GM12874 (cell line): Measurements from ENCODE around the gene CENPP.

Experiments
- TF ChIP-seq, protein P1 (sequence below): IDR thresholded peaks from 2 replicates; pipeline ENCODE4 v1.5.1; 2011; ENCODE audit warnings: low read depth, mild to moderate bottlenecking, control low read depth, low read length, moderate library complexity; ENCODE audit not compliant: insufficient read depth

Gene CENPP

GRCh38 chr9:92341578-92341977 lies 15.8 kb downstream of the CENPP start:
- TF ChIP-seq, protein P1, sequence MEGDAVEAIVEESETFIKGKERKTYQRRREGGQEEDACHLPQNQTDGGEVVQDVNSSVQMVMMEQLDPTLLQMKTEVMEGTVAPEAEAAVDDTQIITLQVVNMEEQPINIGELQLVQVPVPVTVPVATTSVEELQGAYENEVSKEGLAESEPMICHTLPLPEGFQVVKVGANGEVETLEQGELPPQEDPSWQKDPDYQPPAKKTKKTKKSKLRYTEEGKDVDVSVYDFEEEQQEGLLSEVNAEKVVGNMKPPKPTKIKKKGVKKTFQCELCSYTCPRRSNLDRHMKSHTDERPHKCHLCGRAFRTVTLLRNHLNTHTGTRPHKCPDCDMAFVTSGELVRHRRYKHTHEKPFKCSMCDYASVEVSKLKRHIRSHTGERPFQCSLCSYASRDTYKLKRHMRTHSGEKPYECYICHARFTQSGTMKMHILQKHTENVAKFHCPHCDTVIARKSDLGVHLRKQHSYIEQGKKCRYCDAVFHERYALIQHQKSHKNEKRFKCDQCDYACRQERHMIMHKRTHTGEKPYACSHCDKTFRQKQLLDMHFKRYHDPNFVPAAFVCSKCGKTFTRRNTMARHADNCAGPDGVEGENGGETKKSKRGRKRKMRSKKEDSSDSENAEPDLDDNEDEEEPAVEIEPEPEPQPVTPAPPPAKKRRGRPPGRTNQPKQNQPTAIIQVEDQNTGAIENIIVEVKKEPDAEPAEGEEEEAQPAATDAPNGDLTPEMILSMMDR, result no peak

DNA sequence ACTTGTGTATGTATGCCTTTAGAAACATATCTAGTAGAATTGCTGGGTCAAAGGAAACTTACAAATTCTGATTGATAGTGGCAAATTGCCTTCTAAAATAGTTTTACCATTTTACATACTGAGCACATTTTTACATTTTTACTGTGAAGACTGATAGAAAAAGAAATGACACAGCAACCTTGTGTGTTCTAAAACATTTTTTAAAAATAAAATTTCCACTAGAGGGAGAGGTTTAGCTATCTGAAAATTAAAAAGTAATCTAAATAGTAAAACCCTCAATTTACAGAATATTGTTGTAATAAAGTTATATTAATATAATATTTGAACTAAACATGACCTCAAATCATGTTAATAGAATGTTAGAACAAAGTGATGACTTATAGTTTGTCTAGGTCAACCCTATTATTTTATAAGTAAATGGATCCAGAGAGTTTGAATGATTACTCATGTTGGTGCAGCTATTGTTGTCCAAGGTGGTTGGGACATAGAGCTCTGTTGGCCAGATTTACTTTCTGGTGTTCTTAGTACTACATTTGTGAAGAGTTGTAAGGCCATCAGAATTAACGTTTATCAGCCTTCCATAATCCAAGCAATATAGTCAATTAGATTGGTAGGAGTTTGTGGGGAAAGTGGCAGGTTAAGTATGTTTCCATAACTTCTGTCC lies 17.2 kb downstream of the CENPP start:
- TF ChIP-seq, protein P1, result no peak

DNA sequence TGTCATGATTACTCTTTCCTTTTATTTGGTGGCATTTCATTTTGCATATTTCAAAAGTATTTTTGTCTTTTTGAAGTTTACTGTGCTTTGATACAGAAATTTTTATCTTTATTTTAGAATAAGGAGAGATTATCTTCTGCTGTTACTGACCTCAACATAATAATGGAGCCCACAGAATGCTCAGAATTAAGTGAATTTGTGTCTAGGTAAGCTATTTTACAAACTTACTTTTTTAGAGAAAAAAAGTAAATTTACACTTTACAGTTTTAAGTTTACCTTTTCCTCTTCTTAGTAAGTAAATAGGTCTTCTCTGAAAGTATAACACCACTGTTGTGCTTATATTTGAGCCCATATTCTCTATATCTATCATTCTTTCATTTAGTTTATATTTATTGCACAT lies 19.8 kb downstream of the CENPP start:
- TF ChIP-seq, protein P1, result no peak

GRCh38 chr9:92349771-92350739 lies 24.3 kb downstream of the CENPP start:
- TF ChIP-seq, protein P1, result no peak

DNA sequence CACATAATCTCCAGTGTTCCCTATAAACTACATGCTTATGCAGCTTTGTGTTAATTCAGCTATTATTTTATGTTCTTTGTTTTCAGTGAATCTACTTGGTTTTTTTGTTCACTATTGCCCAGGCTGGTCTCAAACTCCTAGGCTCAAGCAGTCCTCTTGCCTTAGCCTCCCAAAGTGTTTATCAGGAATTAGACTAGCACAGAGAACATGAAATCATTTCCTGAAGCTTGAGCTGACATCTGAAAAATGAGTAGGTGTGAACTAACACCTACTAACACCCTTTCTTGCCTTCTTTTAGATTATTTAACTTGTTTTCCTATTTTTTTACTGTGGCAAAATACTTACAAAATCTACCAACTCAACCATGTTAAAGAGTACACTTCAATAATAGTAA lies 25.0 kb downstream of the CENPP start:
- TF ChIP-seq, protein P1, result no peak

DNA sequence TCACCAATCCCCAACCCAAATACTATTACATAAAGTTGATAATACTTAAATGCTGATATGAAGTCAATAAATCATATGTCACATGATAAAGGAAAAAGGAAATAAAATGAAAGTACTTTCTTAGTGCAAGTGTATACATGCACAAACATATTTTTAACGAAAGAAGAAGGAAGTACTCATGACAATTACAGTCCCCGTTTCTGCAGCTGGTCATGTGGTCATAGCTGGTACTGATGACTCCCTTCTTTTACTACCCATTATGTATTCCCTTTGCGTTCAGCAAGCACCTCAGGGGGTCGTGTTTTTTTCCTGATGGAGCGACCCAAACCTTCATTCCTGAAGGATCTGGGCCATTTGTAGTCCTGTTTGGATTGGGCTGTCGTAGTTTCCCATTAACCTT lies 27.3 kb downstream of the CENPP start:
- TF ChIP-seq, protein P1, result no peak

- TF ChIP-seq, protein P1, result no peak
Observed at GRCh38 chr9:92359394-92359995, 33.7 kb downstream of the CENPP start.
